GF-D8 (cell line): ENCODE data around the gene NACC2.
A peak's percentile ranks its signal among the peaks of the same experiment; 100 is the strongest.

Experiments
- DNase-seq: peaks from one replicate; lab custom pipeline; 2025; lab: John Stamatoyannopoulos, UW

The NACC2 gene

DNA sequence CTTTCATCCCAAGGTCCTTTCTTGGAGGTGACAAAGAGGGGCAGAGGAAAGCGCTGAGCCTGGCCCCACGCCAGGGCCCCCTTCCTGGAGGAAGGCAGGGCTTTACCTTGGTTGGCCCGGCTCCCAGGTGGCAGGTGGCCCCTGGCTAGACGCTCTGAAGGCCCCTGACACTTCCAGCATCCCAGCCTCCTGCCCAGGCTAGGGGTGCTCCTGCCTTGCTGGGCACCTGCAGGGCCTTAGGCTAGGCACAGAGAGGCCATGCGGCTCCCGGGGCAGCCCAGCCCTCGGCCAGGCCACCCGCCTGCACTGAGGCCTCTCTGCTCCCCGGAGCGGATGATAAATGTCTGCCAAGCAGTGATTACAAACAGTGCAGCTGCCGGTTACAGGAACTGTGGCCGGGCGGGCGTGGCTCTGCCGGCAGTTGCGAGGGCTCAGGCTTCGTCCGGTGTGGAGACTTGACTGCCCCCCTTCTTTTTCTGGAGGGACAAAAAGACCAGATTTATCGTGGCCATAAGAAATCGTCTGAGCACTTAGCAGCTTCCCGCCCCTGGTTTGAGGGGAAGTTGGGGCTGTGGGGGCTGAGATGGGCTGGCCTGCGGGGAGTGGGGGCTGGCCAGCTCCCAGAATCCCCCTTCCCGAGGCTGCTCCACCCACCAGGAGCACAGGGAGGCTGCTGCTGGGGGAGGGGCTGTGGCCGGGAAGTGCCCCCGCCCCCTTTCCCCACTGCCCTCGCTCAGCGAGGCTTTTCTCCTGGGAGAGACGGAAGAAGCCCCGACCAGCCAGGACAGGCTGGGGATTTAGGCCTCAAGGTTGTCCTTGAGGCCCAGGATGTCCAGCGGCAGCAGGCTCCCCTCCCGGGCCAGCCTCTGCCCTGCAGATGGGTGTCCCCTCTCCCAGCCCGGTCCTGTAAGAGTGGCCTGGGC lies 102.3 kb downstream of the NACC2 start:
- peak; percentile 30 for DNase-seq

DNA sequence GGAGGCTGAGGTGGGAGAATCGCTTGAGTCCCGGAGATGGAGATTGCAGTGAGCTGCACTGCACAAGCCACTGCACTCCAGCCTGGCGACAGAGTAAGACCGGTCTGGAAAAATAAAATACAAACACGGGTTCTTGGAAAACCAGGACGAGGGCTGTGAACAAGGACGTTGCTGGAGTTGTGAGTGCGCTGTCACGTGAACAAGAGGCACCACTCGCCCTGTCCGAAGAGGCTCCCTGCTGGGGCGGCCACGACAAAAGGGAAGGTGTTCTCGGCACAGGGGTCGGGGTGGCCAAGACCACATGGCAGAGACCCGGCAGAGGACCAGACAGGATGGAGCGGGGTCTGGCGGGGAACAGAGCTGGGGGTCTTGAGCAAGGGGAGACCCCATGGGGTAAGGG lies 103.3 kb downstream of the NACC2 start:
- no peak for DNase-seq

DNA sequence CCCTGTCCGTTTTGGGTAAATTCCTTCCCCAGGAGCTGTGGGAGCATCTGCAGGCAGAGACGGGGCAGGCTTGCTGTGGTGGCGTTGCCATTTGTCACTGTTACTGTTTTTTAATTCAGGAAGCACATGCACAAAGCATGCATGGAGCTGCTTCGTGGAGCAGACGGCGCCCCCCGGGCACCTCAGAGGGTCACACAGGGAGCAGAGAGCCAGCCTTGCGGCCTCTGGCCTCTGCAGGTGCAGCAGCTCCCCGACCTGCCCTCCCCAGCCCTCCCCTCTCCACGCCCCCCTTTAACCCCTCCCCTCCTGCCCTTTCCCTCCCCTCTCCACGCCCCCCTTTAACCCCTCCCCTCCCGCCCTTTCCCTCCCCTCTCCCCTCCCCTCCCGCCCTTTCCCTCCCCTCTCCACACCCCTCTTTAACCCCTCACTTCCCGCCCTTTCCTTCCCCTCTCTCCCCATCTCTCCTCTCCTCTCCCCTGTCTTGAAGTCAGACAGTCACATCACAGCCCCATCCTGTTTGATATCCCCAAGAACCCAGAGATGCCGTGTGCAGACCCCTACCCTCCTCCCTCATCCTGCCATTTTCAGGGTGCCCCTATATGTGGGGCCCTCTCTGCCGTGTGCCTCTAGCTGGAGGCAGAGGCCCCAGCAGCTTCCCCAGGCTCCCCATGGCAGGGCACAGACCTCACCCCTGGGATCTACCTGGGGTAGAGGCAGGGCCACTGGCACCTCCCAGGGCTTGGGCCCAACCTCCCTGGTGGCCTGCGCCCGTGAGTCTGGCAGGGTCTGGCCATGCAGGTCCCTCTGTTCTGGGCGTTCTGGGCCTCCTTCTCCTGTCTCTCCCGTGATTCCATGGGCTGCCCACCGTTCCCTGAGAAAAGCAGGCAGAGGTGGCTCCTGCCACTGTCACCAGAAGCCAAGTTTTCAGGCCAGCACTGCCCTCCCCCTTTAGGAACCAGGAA lies 104.3 kb downstream of the NACC2 start:
- no peak for DNase-seq

DNA sequence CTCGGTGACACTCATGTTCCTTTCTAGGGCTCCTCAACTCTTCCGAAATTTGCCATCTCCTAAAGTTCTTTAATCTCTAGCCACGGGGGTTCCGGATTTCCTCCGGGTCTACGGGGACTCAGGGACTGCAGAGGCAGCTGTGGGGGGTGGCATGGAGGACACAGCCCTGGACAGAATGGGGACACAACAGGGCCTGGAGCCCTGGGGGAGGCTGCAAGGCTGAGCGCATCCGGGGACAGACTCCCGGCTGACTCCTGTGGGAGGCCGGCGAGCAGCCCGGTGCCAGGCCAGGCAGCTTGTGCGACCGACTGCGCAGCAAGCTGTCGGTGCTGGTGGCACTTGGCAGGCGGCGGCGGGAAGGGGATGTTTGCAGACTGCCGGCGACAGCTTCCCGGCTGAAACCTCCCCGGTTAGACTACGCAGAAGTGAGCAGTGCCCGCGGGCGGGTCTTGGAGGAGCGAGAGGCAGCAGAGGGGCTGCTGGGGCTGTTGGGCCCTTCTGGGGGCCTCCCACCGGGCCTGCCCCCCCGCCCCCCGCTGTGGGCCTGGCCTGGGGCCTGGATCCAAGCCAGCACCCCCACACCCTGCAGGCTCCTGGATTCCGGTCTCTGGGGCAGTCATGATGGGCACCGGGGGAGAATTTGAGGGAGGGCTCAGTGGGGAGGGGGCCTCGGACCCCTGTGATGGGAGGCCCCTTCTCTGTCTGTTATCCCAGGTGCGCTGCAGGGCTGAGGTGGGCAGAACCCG lies 105.2 kb downstream of the NACC2 start:
- no peak for DNase-seq

DNA sequence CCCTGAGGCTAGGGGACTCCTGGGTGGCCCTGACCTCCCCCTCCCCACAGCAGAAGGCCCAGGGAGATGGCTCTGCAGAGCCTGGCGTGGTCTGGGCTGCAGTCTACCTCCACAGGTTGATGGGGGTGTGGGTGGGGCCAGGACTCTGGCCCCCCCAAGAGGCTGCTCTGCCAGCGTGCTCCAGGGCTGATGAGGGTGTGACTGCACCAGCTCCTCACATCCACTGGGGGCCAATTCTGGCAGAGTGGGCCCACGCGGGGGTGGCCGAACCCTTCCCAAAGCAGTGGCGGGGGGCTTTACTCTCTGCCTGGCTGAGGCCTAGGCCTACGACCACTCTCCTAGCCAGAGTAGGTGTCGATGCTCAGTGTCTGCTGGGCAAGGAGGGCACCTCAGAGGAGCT lies 105.9 kb downstream of the NACC2 start:
- no peak for DNase-seq

DNA sequence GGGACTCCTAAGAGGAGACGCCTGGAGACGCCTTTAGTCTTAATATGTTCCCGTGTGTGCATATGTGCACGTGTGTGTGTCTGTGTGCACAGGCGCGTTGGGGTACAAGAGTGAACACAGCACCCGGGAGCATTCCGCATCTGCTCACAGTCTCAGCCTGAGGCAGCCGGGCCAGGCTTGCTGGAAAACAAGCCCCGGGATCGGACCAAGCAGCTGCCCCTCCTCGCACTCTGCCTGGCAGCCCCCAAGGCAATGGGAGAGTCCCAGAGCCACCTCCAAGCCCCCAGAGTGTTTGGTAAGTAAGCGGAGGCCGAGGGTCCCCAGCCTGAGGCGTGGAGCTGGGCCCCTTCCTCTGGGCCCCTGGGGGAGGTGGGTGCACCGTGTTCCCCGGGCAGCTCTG lies 106.6 kb downstream of the NACC2 start:
- no peak for DNase-seq

DNA sequence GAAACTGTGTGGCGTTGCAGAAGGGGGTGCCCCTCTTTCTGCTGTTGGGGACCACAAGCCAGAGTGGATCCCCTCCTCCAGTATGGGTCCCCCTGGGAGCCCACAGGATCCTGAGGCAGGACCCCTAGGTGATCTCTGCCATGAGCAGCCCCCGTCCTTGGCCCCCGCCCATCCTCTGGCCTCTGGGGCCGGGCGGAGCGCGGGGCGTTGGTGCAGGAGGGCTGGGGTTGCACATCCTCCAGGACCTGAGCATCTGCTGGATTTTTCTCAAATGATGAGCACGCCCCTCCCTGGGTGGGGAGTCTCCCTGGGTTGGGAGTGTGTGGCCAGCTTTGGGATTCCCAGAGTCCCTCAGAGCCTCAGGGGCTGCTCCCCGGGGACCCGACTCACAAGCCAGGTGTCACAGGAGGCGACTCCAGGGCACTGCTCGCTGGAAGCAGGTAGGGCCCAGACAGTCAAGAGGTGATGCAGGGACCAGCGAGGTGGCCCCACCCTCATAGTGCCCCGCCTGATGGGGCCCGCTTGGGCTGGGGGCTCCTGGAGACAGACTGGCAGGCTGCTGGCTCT lies 107.2 kb downstream of the NACC2 start:
- DNase-seq: no peak

DNA sequence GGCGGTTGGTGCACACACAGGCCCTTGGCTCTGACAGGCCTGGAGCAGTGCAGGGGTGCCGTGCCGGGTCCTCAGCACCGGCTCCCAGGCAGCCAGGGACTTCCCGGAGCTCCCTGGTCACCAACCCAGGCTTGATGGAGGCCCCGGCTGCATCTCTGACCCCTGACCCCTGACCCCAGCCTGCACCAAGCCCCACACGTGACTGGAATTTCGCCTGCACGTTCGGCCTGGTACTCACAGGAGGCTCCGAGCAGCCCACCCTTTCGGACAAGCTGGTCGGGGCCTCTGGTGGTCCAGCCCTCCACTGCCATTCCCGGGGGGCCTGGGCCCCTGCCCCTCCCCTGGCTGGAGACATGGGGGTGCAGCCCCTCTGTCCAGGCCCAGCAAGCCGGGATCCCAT lies 108.5 kb downstream of the NACC2 start:
- DNase-seq: no peak

DNA sequence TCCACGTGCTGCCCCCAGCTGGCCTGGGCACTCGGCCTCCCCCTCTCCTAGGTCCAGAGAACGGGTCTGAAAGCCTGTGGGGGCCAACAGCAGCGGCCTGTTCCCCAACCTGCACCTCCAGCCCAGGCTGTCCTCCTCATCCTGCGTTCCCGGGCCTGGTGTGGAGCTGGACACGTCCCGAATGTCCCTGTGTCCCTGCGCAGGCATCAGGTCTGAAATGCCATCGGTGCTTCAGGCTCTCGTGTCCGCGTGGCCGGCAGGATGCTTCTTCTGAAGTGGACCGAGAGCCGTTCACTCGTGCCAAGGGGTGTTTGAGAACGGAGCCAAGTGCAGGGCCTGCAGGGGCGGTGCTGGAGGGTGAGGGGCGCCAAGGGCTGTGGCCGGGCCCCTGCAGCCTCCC lies 109.2 kb downstream of the NACC2 start:
- no peak for DNase-seq

DNA sequence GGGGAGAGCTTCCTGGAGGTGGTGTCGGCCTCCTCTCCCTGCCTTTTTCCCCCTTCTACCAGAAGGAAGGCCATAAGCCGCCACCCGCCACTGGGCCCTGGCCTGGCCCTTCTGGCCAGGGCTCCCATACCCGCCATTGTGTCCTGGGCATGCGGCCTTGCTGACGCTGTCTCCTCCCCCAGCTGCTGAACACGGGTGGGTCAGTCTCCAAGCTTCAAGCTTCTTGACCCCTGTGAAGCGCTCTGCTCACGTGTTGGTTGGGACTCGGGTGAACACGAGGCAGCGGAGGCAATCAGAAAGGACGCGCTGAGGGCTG lies 109.7 kb downstream of the NACC2 start:
- no peak for DNase-seq

DNA sequence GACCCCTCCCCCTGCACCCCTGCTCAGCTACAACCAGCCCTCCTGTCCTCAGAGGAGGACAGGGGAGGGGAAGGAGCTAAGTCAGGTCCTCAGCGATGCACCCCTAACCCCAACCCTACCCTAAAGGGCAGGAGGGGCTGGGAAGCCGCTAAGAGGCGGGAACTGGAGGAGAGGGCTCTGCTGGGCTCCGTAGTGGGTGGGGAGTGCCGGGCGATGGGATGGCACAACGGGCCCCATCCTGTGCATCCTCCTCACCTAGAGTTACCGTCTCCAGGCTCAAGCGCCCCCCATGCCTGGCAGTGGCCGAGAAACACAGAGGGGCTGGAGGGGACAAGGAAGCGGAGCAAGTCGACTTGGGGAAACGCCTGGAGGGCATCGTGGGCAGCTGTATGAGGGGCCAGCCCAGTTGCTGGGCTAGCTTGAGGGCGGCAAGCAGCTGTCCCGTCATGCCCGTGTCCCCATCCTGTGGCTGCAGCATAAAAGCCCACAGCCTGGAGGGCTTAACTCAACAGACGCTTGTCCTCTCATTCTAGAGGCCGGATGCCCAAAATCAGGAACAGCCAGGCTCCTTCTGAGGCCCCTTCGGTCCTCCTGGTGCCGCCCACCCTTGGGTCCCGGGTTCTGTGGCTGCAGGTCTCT lies 110.9 kb downstream of the NACC2 start:
- DNase-seq: no peak

DNA sequence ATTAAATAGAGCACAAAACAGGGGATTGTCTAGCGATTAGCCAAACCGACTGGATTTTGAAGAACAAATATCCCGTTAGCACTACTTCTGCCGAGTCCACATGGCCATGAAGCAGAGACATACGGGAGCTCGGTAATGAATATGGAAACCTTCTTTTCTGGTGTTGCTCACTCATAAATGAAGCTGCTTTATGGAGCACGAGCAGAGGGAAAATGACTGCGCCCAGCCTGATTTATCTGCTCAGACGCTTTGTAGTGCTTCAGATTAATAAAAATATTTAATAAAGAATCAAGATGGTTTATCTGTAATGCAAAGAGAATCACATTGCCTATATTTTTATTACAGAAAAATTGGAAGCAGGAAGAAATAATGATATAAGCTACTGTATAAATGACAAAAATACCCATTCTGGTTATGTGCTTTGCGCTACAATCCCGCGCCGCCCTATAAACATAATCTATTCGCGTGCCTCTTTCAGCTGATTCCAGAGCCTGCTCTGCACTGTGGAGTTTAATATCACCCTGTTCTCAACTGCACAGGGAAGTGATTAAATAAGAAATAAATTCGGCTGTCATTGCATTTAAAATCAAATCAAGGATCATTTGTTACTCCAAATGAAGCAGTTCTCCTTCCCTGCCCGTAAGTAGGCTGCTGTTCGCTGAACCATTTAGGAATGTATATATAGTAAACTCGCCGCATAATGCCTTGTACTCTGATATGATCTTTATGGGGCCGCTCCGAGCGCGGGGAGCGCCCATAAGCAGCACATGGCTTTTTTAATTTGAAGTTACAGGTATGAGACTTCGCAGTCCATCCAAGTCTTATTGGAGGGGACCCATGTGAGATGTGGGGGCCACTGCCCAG lies 111.6 kb downstream of the NACC2 start:
- no peak for DNase-seq

DNA sequence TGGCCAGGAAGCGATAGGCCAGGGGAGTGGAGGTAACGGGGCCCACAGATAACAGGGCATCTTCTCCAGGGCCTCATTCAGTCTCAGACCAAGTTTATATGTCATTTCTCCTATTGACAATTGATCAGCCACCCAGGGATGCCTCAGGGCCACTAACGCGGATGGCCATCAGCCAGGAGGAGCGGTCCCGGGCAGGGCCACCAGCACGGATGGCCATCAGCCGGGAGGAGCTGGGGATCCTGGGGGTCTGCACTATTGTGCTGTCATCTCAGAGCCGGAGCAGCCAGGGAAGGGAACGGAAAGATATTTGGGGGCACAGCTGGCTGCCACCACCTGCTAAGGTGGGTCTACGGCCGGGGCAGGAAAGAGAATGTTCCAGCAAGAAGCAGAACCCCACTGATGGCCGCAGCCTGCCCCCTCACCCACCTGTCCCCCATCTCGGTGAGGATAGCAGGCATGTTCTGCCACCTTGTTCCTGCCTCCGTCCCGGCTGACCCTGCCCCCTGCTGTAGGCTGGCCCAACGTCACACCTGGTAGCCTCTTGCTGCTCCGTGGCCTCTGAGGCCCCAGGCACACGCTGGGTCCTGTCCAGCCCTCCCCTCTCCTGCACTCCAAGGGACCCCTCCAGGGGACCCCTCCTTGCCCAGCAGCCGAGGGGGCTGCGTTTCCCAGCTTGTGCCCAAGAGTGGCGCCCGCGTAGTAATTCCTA lies 112.4 kb downstream of the NACC2 start:
- no peak for DNase-seq

DNA sequence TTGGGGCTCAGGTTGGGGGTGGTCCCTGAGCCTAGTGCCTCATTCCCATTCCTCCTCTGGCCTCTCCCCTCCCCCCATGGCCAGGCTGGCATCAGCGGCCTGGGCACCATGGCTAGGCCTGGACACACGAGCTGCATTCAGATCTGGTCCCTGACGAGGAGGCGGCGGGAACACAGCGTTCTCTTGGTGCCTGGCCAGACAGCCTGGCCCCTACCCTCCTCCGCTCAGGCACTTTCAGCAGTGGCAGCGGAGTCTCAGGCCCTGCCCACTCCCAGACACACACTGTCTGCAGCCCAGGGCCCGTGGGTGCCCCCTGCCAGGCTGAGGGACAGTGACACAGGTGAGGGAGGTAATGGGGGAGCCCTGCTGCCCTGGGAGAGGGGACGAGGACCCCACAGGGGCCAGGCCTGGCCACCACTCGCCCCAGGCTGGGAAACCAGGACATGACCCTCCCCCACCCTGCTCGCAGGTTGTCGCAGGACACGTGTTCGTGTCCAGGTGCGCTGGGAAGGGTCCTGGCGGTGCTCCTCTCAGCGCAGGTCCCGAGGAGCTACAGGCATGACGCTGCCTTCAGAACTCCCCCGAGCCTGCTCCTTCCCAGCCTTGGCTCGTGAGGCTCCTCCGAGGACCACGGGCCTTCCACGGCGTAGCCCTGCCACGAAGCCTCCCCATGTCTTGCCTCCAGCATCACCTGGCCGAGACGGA lies 114.0 kb downstream of the NACC2 start:
- DNase-seq: no peak

DNA sequence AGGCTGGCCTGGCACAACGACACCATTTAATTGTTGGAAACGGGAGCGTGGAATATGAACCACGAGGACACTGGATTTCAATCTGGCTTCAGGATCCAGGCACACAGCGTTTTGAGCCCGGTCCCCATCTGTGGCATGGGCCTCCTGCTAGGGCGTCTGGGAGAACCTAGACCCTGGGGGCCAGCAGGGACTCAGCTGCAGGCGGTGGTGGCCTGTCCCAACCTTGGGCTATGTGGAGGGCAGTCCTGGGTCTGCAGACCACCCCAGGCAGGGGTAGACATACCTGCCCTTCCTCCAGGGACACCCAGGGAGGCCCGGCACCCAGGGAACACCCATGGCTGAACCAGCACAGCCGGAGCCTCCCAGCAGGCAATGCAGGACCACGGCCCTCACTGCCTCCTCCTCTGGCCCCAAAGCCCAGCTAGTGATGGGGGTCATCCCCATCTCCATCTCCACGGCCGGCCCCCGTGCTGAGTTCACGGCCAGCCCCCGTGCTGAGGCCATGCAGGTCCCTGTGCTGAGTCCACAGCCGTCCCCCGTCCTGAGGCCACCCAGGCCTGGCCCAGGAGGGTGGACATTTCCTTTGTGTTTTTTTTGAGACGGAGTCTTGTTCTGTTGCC lies 115.4 kb downstream of the NACC2 start:
- DNase-seq: no peak

DNA sequence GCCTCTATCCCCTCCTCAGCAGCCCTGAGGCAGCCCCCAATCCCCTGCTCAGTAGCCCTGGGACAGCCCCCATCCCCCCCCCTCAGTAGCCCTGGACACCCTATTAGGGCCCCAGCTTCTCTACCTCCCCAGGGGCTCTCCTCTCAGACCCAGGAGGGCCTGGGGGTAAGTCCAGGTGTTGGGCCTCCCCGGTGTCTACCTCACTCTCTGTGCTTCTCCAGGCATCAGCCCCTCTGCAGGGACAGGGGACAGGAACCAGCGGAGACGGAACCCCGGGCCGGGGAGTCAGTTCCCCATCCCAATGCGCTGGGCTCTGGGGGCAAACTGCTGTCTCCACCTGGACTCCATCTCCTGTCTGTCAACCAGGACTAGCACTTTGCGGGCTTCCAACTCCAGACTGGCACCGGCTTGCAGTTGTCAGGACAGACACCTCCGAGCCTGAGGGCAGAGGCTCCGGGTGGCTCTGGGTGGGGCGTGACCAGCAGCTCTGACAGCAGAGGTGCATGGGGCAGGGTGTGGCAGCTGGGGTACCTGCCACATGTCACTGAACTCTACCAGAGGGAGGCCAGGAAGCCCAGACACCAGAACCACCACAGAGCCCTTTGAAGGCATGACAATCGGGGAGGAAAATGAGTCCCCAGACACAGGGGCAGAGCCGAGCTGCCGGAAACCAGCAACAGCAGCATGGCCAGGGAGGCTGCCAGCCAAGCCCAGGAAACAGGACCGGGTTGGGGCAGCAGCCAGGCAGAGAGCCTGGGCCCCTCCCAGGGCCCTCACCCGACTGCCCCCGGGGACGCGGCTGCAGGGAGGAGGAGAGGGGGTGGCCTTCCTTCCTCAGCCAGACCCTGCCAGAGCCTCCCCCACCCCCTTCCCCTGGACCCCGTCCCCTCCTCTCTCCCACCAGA lies 116.2 kb downstream of the NACC2 start:
- DNase-seq: no peak

DNA sequence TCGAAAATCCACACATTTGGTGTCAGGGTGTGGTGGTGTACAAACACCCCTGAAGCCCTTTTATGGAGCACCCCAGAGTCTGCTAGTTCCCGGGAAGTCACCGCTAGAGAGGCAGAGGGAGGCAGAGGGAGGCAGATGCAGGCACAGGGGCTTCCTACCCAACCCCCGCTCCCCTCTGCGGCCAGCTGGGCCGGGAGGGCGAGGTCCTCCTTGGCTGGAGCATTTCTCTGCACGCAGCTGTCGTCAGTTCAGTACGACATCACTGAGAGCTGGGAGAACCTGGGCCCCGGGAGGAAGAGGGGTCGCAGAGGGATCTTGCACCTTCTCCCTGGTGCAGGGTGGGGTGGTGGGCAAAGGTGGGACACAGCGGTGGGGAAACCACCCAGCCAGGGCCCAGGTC lies 118.1 kb downstream of the NACC2 start:
- DNase-seq: no peak

DNA sequence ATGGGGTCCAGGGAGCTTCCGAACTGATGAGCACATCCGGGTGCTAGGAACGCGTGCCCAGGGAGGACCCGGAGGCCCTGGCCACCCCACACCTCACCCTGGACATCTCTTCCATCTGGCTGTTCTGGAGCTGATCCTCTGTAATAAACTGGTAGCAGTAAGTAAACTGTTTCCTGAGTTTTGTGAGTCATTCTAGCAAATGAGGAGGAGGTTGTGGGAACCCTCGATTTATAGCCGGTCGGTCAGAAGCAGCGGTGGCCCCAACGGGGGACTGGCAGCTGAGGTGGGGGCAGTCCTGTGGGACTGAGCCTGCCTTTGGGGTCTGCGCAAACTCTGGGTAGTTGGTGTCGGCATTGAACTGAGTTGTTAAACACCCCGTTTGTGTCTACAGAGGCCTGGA lies 118.6 kb downstream of the NACC2 start:
- DNase-seq: no peak
